ENCODE data around the gene ZBTB7C. TPM values are rescaled to one million over a fixed set of nuclear protein-coding genes. Genes with fewer than 3 reads are reported as not detected.

ZBTB7C gene
- total RNA-seq, 1 donor from 2014 or later: 1.0 TPM

- intact Hi-C loops (cut with micrococcal nuclease): loop anchor here (10.0 kb wide), 1 partner anchor 287 kb away; no protein-coding TSS in a partner anchor
- Mint-ChIP-seq H3K4me3 (no peak overlapping the region), H3K9me3 (no peaks in the 10 kb centered on the region), H3K27me3 (ENCODE audit: insufficient read depth) (no peaks in the 10 kb centered on the region), H3K4me1 (ENCODE audit: low read depth) (no peaks in the 10 kb centered on the region), H3K27ac (no peak overlapping the region), H3K36me3 (ENCODE audit: low read depth) (no peaks in the 10 kb centered on the region)
- DNase-seq (ENCODE audit: low spot score): no peak
Measured at GRCh38 chr18:48037481-48038271, 371.5 kb downstream of the ZBTB7C start.

DNA sequence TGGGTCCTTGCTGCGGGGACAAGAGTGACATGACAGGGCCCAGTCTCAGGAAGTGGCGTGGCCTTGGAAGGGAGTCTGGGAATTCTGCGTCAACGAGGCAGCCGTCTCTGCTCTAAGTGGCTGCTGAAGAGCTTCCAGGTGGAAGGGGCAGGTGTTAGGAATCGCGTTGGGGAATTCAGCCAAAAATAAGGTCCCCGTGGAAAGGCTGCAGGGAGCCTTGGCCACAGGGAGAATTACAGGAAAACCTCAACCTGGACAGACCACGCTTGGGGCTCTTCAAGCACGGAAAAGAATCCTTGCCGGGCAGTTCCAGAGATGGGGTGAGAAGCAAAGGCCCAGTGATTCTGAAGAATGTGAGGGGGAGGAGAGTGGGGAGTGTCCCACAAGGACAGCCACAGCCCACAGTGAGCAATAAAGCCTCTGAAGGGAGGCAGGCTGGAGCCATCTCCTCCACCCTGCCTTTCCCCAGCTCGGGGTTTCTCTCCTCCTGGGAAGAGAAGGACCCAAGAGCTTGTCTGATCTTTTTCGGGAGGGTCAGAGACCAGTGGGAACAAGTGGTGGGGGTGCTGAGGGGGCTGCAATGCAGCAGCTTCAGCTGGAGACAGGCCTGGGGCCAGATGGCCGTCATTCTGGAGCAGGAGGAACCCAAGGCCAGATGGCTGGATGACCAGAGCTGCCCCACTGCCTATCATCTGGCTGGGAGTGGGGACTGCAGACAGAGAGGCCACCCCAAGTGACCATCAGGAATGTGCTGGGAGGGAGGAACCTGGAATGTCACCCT is 372.4 kb downstream of the ZBTB7C start:
- Mint-ChIP-seq H3K4me3 (no peak overlapping the region), H3K36me3 (ENCODE audit: low read depth) (no peaks in the 10 kb centered on the region), H3K27ac (no peak overlapping the region), H3K9me3 (no peaks in the 10 kb centered on the region), H3K27me3 (ENCODE audit: insufficient read depth) (no peaks in the 10 kb centered on the region), H3K4me1 (ENCODE audit: low read depth) (no peaks in the 10 kb centered on the region)
- DNase-seq (ENCODE audit: low spot score): no peak
- intact Hi-C loops (cut with micrococcal nuclease): loop anchor here (1.0 to 10.0 kb wide), 2 partner anchors 40 to 288 kb away; no protein-coding TSS in a partner anchor

DNA sequence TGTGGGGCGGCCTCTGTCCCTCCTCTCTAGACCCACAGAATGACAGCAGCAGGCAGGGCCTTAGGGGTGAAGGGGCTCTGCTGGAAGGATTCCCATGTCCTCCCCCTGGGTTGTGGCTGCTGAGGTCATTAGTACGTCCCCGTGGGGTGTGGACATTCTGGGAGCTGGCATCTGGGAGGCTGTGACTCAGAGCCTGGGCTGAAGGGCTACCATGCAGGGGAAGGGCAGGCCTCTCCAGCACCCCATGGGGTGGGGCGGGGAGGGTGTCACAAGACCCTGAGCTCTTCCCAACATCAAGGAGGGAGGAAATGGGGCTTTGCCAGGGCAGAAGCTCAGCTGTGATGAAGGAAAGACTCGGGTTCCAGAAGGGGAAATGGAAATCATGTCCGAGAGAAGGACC is 373.0 kb downstream of the ZBTB7C start:
- no peak for DNase-seq (ENCODE audit: low spot score)
- intact Hi-C loops (cut with micrococcal nuclease): loop anchor here (1.0 to 10.0 kb wide), 2 partner anchors 39 to 289 kb away; no protein-coding TSS in a partner anchor
- Mint-ChIP-seq H3K4me3 (no peak overlapping the region), H3K36me3 (ENCODE audit: low read depth) (no peaks in the 10 kb centered on the region), H3K27me3 (ENCODE audit: insufficient read depth) (no peaks in the 10 kb centered on the region), H3K27ac (no peak overlapping the region), H3K4me1 (ENCODE audit: low read depth) (no peaks in the 10 kb centered on the region), H3K9me3 (no peaks in the 10 kb centered on the region)

DNA sequence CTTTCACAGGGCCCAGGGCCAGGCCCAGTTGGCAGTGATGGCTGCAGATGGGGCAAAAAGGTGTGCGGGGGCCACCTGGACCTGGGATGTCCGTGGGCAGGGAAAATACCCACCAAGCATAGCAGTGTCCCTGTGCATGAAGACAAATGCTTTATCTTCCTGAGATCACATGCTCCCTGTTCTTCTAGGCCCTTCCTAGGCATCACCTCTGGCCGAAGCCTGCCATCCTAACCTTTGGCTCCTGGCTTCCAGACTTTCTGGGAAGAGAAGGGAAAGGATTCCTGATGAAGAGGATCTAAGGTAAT is 373.7 kb downstream of the ZBTB7C start:
- H3K4me1 Mint-ChIP-seq (ENCODE audit: low read depth): no peaks in the 10 kb centered on the region
- no peaks in the 10 kb centered on the region for H3K9me3 Mint-ChIP-seq
- no peak for DNase-seq (ENCODE audit: low spot score)
- no peak overlapping the region for H3K4me3 Mint-ChIP-seq
- no peaks in the 10 kb centered on the region for H3K36me3 Mint-ChIP-seq (ENCODE audit: low read depth)
- H3K27ac Mint-ChIP-seq: no peak overlapping the region
- intact Hi-C loops (cut with micrococcal nuclease): loop anchor here (10.0 kb wide), 1 partner anchor 289 kb away; no protein-coding TSS in a partner anchor
- H3K27me3 Mint-ChIP-seq (ENCODE audit: insufficient read depth): no peaks in the 10 kb centered on the region

GRCh38 chr18:48034651-48035555 is 374.3 kb downstream of the ZBTB7C start:
- Mint-ChIP-seq H3K27ac (no peak overlapping the region), H3K36me3 (ENCODE audit: low read depth) (no peaks in the 10 kb centered on the region), H3K4me3 (no peak overlapping the region), H3K4me1 (ENCODE audit: low read depth) (no peaks in the 10 kb centered on the region), H3K9me3 (no peaks in the 10 kb centered on the region), H3K27me3 (ENCODE audit: insufficient read depth) (no peaks in the 10 kb centered on the region)
- no peak for DNase-seq (ENCODE audit: low spot score)
- intact Hi-C loops (cut with micrococcal nuclease): loop anchor here (10.0 kb wide), 1 partner anchor 290 kb away; no protein-coding TSS in a partner anchor

- Mint-ChIP-seq H3K36me3 (ENCODE audit: low read depth) (no peaks in the 10 kb centered on the region), H3K9me3 (no peaks in the 10 kb centered on the region), H3K27ac (no peak overlapping the region), H3K27me3 (ENCODE audit: insufficient read depth) (no peaks in the 10 kb centered on the region), H3K4me1 (ENCODE audit: low read depth) (no peaks in the 10 kb centered on the region), H3K4me3 (no peak overlapping the region)
- DNase-seq (ENCODE audit: low spot score): no peak
- intact Hi-C loops (cut with micrococcal nuclease): loop anchor here (10.0 kb wide), 1 partner anchor 291 kb away; no protein-coding TSS in a partner anchor
Measured at GRCh38 chr18:48033790-48034650, 375.2 kb downstream of the ZBTB7C start.

DNA sequence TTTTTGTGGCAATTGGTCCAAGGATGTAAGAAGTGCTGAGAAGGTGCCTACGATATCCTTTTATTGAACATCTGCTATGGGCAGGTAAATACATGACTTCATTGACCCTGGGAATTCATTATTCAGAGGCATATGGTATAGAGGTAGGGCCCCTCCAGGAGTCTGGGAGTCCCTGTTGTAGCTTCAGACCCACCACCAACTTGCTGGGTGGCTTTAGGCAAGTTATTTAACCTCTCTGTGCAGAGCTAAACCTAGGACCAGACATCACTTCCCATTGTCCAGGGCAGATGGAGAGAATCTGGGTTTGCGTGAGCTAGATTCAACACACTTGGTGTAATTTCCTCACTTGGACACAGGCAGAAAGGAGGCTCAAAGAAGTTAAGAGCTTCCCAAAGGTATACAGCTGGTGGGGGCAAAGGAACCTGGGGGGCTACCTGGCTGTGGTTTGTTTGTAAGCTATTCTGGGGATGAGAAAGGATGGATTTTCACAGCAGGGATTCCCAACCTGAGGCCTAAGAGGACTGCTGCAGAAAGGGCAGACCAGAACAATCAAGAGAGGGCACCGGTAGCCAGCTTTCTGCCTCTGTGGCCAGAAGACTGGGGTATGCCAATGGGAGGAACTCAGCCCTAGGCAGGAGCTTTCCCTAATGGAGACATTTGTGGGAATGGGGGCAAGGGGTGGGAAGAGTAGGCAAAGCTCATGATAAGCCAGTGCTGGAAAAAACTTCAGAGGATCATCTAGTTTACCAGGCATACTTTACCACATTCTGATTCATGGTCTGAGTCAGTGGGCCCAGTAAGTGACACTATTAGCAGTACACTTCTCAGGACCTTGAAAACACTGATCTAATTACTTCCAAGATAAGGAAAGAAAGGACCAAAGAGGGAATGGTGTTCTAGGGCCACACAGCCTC is 376.1 kb downstream of the ZBTB7C start:
- intact Hi-C loops (cut with micrococcal nuclease): loop anchor here (10.0 kb wide), 1 partner anchor 292 kb away; no protein-coding TSS in a partner anchor
- H3K27me3 Mint-ChIP-seq (ENCODE audit: insufficient read depth): no peaks in the 10 kb centered on the region
- no peaks in the 10 kb centered on the region for H3K36me3 Mint-ChIP-seq (ENCODE audit: low read depth)
- no peak overlapping the region for H3K4me3 Mint-ChIP-seq
- no peaks in the 10 kb centered on the region for H3K9me3 Mint-ChIP-seq
- H3K4me1 Mint-ChIP-seq (ENCODE audit: low read depth): no peaks in the 10 kb centered on the region
- no peak overlapping the region for H3K27ac Mint-ChIP-seq
- DNase-seq (ENCODE audit: low spot score): no peak

- H3K9me3 Mint-ChIP-seq: no peaks in the 10 kb centered on the region
- no peaks in the 10 kb centered on the region for H3K27me3 Mint-ChIP-seq (ENCODE audit: insufficient read depth)
- intact Hi-C loops (cut with micrococcal nuclease): loop anchor here (1.0 to 10.0 kb wide), 2 partner anchors 293 to 415 kb away; no protein-coding TSS in a partner anchor
- no peak overlapping the region for H3K27ac Mint-ChIP-seq
- DNase-seq (ENCODE audit: low spot score): no peak
- no peak overlapping the region for H3K4me3 Mint-ChIP-seq
- no peaks in the 10 kb centered on the region for H3K4me1 Mint-ChIP-seq (ENCODE audit: low read depth)
- no peaks in the 10 kb centered on the region for H3K36me3 Mint-ChIP-seq (ENCODE audit: low read depth)
Measured at GRCh38 chr18:48031641-48032040, 377.5 kb downstream of the ZBTB7C start.

DNA sequence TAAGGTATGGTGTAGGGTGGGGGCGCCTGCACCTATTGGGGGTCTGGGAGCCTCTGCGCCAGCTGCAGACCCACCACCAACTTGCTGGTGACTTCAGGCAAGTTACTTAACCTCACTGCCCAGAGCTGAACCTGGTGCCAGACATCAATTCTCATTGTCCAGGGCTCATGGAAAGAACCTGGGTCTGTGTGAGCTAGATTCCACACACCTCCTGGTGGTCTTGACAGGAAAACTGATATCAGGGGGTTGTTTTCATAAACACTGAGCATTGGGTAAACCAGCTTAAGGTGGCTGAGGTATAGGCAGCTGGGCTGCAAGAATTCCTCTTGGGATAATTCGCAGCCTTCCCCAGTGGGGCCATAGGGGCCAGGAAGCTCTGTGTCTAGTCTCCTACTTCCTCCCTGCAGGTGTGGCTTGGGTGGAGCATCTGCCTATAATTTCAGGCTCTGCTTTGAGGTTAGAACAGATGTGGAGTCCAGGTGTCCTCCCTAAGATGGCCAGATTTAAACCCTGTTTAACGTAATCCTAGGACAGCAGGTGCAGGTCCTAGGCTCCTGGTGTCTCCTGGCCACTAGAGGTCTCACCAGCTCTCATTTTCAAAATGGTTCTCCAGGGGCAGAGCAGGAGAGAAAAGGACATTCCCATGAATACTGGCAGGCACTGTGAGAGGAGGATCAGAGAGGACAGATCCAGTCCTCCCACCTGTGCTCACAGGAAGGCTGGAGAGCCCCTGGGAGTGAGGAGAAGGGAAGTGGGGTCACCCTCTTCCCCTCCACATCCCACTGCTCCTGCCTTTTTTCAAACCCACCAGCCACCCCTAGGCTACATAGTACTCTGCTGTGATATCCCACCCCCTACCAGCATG is 378.3 kb downstream of the ZBTB7C start:
- intact Hi-C loops (cut with micrococcal nuclease): loop anchor here (1.0 to 10.0 kb wide), 2 partner anchors 294 to 415 kb away; no protein-coding TSS in a partner anchor
- Mint-ChIP-seq H3K36me3 (ENCODE audit: low read depth) (no peaks in the 10 kb centered on the region), H3K27me3 (ENCODE audit: insufficient read depth) (no peaks in the 10 kb centered on the region), H3K4me1 (ENCODE audit: low read depth) (no peaks in the 10 kb centered on the region), H3K9me3 (no peaks in the 10 kb centered on the region), H3K4me3 (no peak overlapping the region), H3K27ac (no peak overlapping the region)
- DNase-seq (ENCODE audit: low spot score): no peak

- intact Hi-C loops (cut with micrococcal nuclease): no loop called here
- no peaks in the 10 kb centered on the region for H3K4me1 Mint-ChIP-seq (ENCODE audit: low read depth)
- no peak overlapping the region for H3K4me3 Mint-ChIP-seq
- no peak for DNase-seq (ENCODE audit: low spot score)
- H3K36me3 Mint-ChIP-seq (ENCODE audit: low read depth): no peaks in the 10 kb centered on the region
- no peak overlapping the region for H3K27ac Mint-ChIP-seq
- no peaks in the 10 kb centered on the region for H3K9me3 Mint-ChIP-seq
- peaks cover 2% of the 10 kb centered on the region for H3K27me3 Mint-ChIP-seq (ENCODE audit: insufficient read depth)
Measured at GRCh38 chr18:48029296-48029986, 379.7 kb downstream of the ZBTB7C start.
